Inferior parietal cortex (tissue), 1 donor: ENCODE data around the gene PARL.
"Not testable (repeated sequence)": the region's sequence is repeated elsewhere in the genome, so short reads cannot be mapped to it uniquely, and the experiment has no call there.

Experiments used
- DNase-seq: peaks from one replicate; pipeline ENCODE4 v3.0.0-alpha.2; 2016; ENCODE audit errors: extremely low spot score

PARL gene

GRCh38 chr3:183904833-183905780 lies 20.4 kb upstream of the PARL start:
- DNase-seq = no peak

GRCh38 chr3:183898028-183898431 lies 13.3 kb upstream of the PARL start:
- DNase-seq = no peak

- no peak for DNase-seq
These were observed 12.9 kb upstream of the PARL start for GRCh38 chr3:183897606-183898005.

- no peak for DNase-seq
These were observed 11.9 kb upstream of the PARL start for GRCh38 chr3:183896610-183897009.

GRCh38 chr3:183896184-183896583 lies 11.5 kb upstream of the PARL start:
- DNase-seq = no peak

GRCh38 chr3:183895774-183896173 lies 11.1 kb upstream of the PARL start:
- no peak for DNase-seq

GRCh38 chr3:183895296-183895695 lies 10.6 kb upstream of the PARL start:
- DNase-seq = peak; percentile 55

GRCh38 chr3:183892610-183893214 lies 8.0 kb upstream of the PARL start:
- no peak for DNase-seq

- no peak for DNase-seq
These were observed 1.1 kb upstream of the PARL start for GRCh38 chr3:183885766-183886165.

- DNase-seq = peak; percentile 15
These were observed 618 bp downstream of the PARL start for GRCh38 chr3:183884097-183884426.

- DNase-seq = no peak
These were observed 1.2 kb downstream of the PARL start for GRCh38 chr3:183883291-183884096.

- DNase-seq = no peak
These were observed 4.6 kb downstream of the PARL start for GRCh38 chr3:183880121-183880520.

- no peak for DNase-seq
These were observed 5.4 kb downstream of the PARL start for GRCh38 chr3:183879243-183879642.

- DNase-seq = no peak
These were observed 6.6 kb downstream of the PARL start for GRCh38 chr3:183878071-183878470.

GRCh38 chr3:183877227-183877626 lies 7.5 kb downstream of the PARL start:
- DNase-seq = not testable (repeated sequence)

GRCh38 chr3:183875411-183875810 lies 9.3 kb downstream of the PARL start:
- no peak for DNase-seq

- DNase-seq = no peak
These were observed 10.8 kb downstream of the PARL start for GRCh38 chr3:183873914-183874313.

GRCh38 chr3:183871541-183871940 lies 13.1 kb downstream of the PARL start:
- DNase-seq = no peak

- DNase-seq = no peak
These were observed 14.1 kb downstream of the PARL start for GRCh38 chr3:183870563-183870962.

GRCh38 chr3:183868796-183869195 lies 15.9 kb downstream of the PARL start:
- no peak for DNase-seq

GRCh38 chr3:183862610-183863009 lies 22.1 kb downstream of the PARL start:
- no peak for DNase-seq

GRCh38 chr3:183857863-183858262 lies 26.8 kb downstream of the PARL start:
- no peak for DNase-seq
